ENCODE measurements around the gene ZBTB2. TPM values are rescaled to one million over a fixed set of nuclear protein-coding genes. Genes with fewer than 3 reads are reported as not detected.

Gene ZBTB2
- total RNA-seq, 4 donors from 2014 or later, result 7.1 to 16.3 (median 11.5) TPM

GRCh38 chr6:151353795-151354194, 37.6 kb downstream of the ZBTB2 start:
- H3K36me3 ChIP-seq, result peaks cover 4 to 58% (median 23%) of the 10 kb centered on the region in 4 donors
- intact Hi-C loops (cut with DNase I), result no loop called here
- 91% methylated on average over 10 of the region's 10 CpGs for WGBS
- no peaks in the 10 kb centered on the region for H3K9me3 ChIP-seq
- no peak overlapping the region for H3K4me3 ChIP-seq
- no peak for TF ChIP-seq CTCF (IDR thresholded peaks at IDR 0.05)
- no peak for TF ChIP-seq POLR2AphosphoS5 (IDR thresholded peaks at IDR 0.05)
- no peak for TF ChIP-seq EP300 (IDR thresholded peaks at IDR 0.05)
- no peak for TF ChIP-seq POLR2A (IDR thresholded peaks at IDR 0.05; ENCODE audit: low read depth)
- DNase-seq (ENCODE audit: extremely low spot score), result no peak
- H3K27me3 ChIP-seq, result no peaks in the 10 kb centered on the region
- H3K4me1 ChIP-seq, result peaks cover 0 to 12% (median 8%) of the 10 kb centered on the region in 4 donors
- no peak overlapping the region for H3K27ac ChIP-seq (replicated peaks in 1 of 4)

GRCh38 chr6:151352410-151353396, 38.7 kb downstream of the ZBTB2 start:
- H3K36me3 ChIP-seq, result peaks cover 4 to 59% (median 26%) of the 10 kb centered on the region in 4 donors
- no peak overlapping the region for H3K4me3 ChIP-seq
- no peaks in the 10 kb centered on the region for H3K27me3 ChIP-seq
- H3K4me1 ChIP-seq, result peaks cover 0 to 9% (median 5%) of the 10 kb centered on the region in 4 donors
- no peak overlapping the region for H3K27ac ChIP-seq (replicated peaks in 1 of 4)
- no peak for TF ChIP-seq POLR2A (IDR thresholded peaks at IDR 0.05; ENCODE audit: low read depth)
- TF ChIP-seq CTCF (IDR thresholded peaks at IDR 0.05), result no peak
- no peak for TF ChIP-seq POLR2AphosphoS5 (IDR thresholded peaks at IDR 0.05)
- no peak for TF ChIP-seq EP300 (IDR thresholded peaks at IDR 0.05)
- intact Hi-C loops (cut with DNase I), result no loop called here
- no peaks in the 10 kb centered on the region for H3K9me3 ChIP-seq
- 83% methylated on average over 19 of the region's 19 CpGs for WGBS
- no peak for DNase-seq (ENCODE audit: extremely low spot score)

GRCh38 chr6:151351731-151352130, 39.6 kb downstream of the ZBTB2 start:
- Histone ChIP-seq H3K9me3 (no peaks in the 10 kb centered on the region), H3K36me3 (peaks cover 4 to 59% (median 26%) of the 10 kb centered on the region in 4 donors), H3K27me3 (no peaks in the 10 kb centered on the region), H3K4me1 (peaks cover 0 to 9% (median 5%) of the 10 kb centered on the region in 4 donors), H3K4me3 (no peak overlapping the region), H3K27ac (replicated peaks in 1 of 4) (no peak overlapping the region)
- intact Hi-C loops (cut with DNase I), result no loop called here
- TF ChIP-seq CTCF (IDR thresholded peaks at IDR 0.05), result no peak
- no peak for TF ChIP-seq EP300 (IDR thresholded peaks at IDR 0.05)
- TF ChIP-seq POLR2AphosphoS5 (IDR thresholded peaks at IDR 0.05), result no peak
- TF ChIP-seq POLR2A (IDR thresholded peaks at IDR 0.05; ENCODE audit: low read depth), result no peak
- WGBS, result 97% methylated on average over 7 of the region's 7 CpGs
- DNase-seq (ENCODE audit: extremely low spot score), result no peak

- Histone ChIP-seq H3K4me1 (peaks cover 0 to 8% (median 3%) of the 10 kb centered on the region in 4 donors), H3K27ac (replicated peaks in 1 of 4) (no peak overlapping the region), H3K36me3 (peaks cover 4 to 59% (median 26%) of the 10 kb centered on the region in 4 donors), H3K27me3 (no peaks in the 10 kb centered on the region), H3K9me3 (no peaks in the 10 kb centered on the region), H3K4me3 (no peak overlapping the region)
- no peak for DNase-seq (ENCODE audit: extremely low spot score)
- intact Hi-C loops (cut with DNase I), result no loop called here
- WGBS, result 95% methylated on average over 18 of the region's 18 CpGs
- TF ChIP-seq POLR2AphosphoS5 (IDR thresholded peaks at IDR 0.05) (no peak), EP300 (IDR thresholded peaks at IDR 0.05) (no peak), POLR2A (IDR thresholded peaks at IDR 0.05; ENCODE audit: low read depth) (no peak), CTCF (IDR thresholded peaks at IDR 0.05) (no peak)
Measured at GRCh38 chr6:151351146-151351700, 40.1 kb downstream of the ZBTB2 start.

All from esophagus muscularis mucosa (tissue), 4 donors.